NCI-H2107 treated with DMSO at 0.1 percent for 48 hours (cell line): ENCODE results near the gene GUCY2D.

Experiments used
- DNase-seq: peaks from one replicate; lab custom pipeline; 2025; ENCODE audit not compliant: unreplicated experiment; lab: John Stamatoyannopoulos, UW

GUCY2D gene

GRCh38 chr17:7989781-7990655, 12.4 kb upstream of the GUCY2D start:
- peak; percentile 6 for DNase-seq

- no peak for DNase-seq
Observed at GRCh38 chr17:7992516-7992915, 9.9 kb upstream of the GUCY2D start.

GRCh38 chr17:7992924-7993323, 9.5 kb upstream of the GUCY2D start:
- DNase-seq = no peak

- no peak for DNase-seq
Observed at GRCh38 chr17:7993972-7994589, 8.3 kb upstream of the GUCY2D start.

GRCh38 chr17:7995724-7996123, 6.7 kb upstream of the GUCY2D start:
- DNase-seq = no peak

- peak; percentile 62 for DNase-seq
Observed at GRCh38 chr17:7997186-7997585, 5.2 kb upstream of the GUCY2D start.

- no peak for DNase-seq
Observed at GRCh38 chr17:8002721-8003593, 542 bp downstream of the GUCY2D start.

- DNase-seq = no peak
Observed at GRCh38 chr17:8003594-8004181, 1.3 kb downstream of the GUCY2D start.

GRCh38 chr17:8004899-8005298, 2.5 kb downstream of the GUCY2D start:
- DNase-seq = no peak

- DNase-seq = no peak
Observed at GRCh38 chr17:8005357-8005756, 2.9 kb downstream of the GUCY2D start.

GRCh38 chr17:8005967-8006730, 3.7 kb downstream of the GUCY2D start:
- DNase-seq = no peak

- no peak for DNase-seq
Observed at GRCh38 chr17:8006836-8007680, 4.6 kb downstream of the GUCY2D start.

- DNase-seq = no peak
Observed at GRCh38 chr17:8007836-8008235, 5.4 kb downstream of the GUCY2D start.

- no peak for DNase-seq
Observed at GRCh38 chr17:8012045-8012580, 9.7 kb downstream of the GUCY2D start.

- no peak for DNase-seq
Observed at GRCh38 chr17:8012996-8013640, 10.7 kb downstream of the GUCY2D start.

GRCh38 chr17:8013731-8014557, 11.5 kb downstream of the GUCY2D start:
- DNase-seq = no peak

GRCh38 chr17:8014558-8014850, 12.1 kb downstream of the GUCY2D start:
- no peak for DNase-seq
